ENCODE results near the gene ABCB8.
A peak's percentile ranks its signal among the peaks of the same experiment; 100 is the strongest.

The ABCB8 gene

DNA sequence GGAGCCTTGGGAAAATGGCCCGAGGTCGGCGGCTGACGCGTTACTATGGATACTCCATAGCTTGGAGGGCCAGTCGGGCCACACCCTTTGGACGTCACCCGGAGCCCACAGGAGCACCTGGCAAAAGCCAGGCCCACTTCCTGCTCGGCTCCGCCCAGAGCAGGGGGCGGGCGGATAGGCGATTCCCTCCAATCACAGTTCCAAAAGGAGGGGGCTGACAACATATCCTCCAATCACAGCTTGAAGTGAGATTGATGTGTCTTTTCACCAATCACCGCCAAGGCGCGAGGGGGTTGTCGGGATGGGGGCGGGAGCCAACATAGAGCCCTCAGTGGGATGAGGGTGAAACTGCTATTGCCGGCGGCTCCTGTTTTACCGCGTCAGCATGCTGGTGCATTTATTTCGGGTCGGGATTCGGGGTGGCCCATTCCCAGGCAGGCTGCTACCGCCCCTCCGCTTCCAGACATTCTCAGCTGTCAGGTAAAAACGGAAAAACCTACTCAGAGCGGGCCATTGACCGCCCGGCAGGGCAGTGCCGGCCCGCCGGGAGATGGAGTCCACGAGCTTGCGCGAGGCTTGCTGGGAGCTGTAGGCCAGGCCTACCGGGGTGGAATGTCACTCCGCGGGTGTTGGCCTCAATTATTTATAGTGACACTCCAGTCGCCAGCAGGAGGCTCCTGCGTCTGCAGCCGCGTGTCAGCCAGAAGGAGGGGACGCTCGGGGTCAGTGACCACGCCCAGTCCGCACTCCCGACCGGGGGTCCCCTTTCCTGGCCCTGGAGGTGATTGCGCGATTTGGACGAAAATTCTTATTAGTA lies at the start of gene ABCB8:
TSS of gene ABCB8 (plus strand) at position 320 of the 817 bp plus-strand sequence. CDS start at position 386, 66 bp downstream.
- H3K4me1 ChIP-seq (ENCODE audit: control insufficient read depth, insufficient read depth, low read length) = peaks cover 3% of the 10 kb centered on the region; the same call in 1 of the 2 replicates
- no CpG with 5 or more reads among the region's 53 CpGs for WGBS (ENCODE audit: insufficient coverage, insufficient read length)
- H3K27ac ChIP-seq (ENCODE audit: low read length) = no peak within 1 kb of the TSS
- no peaks in the 10 kb centered on the region for H3K36me3 ChIP-seq (ENCODE audit: control insufficient read depth, insufficient read depth, low read length)
- no peaks in the 10 kb centered on the region for H3K9me3 ChIP-seq (ENCODE audit: control insufficient read depth, insufficient read depth, low read length)
- H3K27me3 ChIP-seq (ENCODE audit: control insufficient read depth, insufficient read depth, low read length) = no peaks in the 10 kb centered on the region
- peak within 1 kb of the TSS; percentile 70; the same call in 1 of the 2 replicates for H3K4me3 ChIP-seq (ENCODE audit: low read length)
- DNase-seq (ENCODE audit: low read depth, low spot score) = peak; percentile 94

DNA sequence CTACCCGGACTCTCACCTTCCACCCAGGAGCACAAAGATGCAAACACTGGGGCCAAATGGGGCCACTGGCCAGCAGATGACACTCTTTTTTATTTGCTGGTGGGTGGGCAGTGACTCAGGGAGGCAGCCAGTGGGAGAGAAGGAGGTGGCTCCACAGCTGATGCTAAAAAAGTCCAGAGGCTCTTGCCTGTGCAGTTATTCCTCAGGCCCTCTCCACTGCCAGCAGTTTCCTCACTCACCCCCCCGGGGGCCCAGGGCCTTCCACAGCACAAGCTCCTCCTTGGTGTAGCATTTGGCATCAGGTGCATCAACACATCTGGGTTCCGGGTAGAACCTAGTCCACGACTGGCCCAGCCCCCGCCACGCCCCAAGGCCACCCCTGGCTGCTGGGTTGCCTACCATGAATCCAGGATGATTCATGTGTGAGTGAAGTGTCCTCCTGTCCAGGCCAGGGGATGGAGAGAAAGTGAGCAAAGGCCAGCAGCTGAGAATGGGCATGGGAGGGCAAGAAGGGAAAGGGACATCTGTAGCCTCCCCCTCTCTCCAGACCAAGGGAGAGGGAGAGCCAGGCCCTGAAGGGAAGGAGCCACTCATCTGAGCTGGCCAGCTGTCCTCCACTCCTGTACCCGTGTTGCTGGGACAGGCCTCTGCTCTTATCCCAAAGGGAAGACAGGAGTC lies 48.4 kb upstream of the ABCB8 start:
- no CpG with 5 or more reads among the region's 7 CpGs for WGBS (ENCODE audit: insufficient coverage, insufficient read length)
- peaks cover 15% of the 10 kb centered on the region for H3K4me1 ChIP-seq (ENCODE audit: control insufficient read depth, insufficient read depth, low read length)
- no peak overlapping the region for H3K27ac ChIP-seq (ENCODE audit: low read length)
- H3K36me3 ChIP-seq (ENCODE audit: control insufficient read depth, insufficient read depth, low read length) = no peaks in the 10 kb centered on the region
- H3K4me3 ChIP-seq (ENCODE audit: low read length) = no peak overlapping the region
- no peak for DNase-seq (ENCODE audit: low read depth, low spot score)
- no peaks in the 10 kb centered on the region for H3K9me3 ChIP-seq (ENCODE audit: control insufficient read depth, insufficient read depth, low read length)
- H3K27me3 ChIP-seq (ENCODE audit: control insufficient read depth, insufficient read depth, low read length) = peaks cover 4% of the 10 kb centered on the region

GRCh38 chr7:150980663-150981062 lies 47.6 kb upstream of the ABCB8 start:
- H3K36me3 ChIP-seq (ENCODE audit: control insufficient read depth, insufficient read depth, low read length) = no peaks in the 10 kb centered on the region
- H3K9me3 ChIP-seq (ENCODE audit: control insufficient read depth, insufficient read depth, low read length) = no peaks in the 10 kb centered on the region
- peaks cover 15% of the 10 kb centered on the region for H3K4me1 ChIP-seq (ENCODE audit: control insufficient read depth, insufficient read depth, low read length)
- H3K4me3 ChIP-seq (ENCODE audit: low read length) = no peak overlapping the region
- H3K27me3 ChIP-seq (ENCODE audit: control insufficient read depth, insufficient read depth, low read length) = peaks cover 4% of the 10 kb centered on the region
- DNase-seq (ENCODE audit: low read depth, low spot score) = no peak
- no peak overlapping the region for H3K27ac ChIP-seq (ENCODE audit: low read length)
- no CpG with 5 or more reads among the region's 2 CpGs for WGBS (ENCODE audit: insufficient coverage, insufficient read length)

DNA sequence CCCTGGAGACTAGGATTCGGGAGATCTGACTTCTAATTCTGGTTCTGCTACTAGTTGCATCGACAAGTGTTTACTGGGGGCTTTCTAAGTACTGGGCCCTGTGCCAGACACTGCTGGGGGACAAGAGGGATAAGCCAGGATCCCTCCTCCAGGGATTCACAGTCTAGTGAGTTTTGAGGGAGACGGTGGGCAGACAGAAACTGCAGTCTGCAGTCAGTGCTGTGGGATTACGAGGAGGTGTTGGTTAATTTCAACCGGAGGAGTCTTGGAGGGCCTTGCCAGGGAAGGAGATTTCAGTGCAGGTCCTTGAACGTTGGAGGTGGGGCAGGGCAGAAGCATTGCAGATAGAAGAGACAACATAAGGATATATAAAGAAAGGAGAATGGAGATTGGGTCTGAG lies 46.6 kb upstream of the ABCB8 start:
- no peak for DNase-seq (ENCODE audit: low read depth, low spot score)
- no CpG with 5 or more reads among the region's 6 CpGs for WGBS (ENCODE audit: insufficient coverage, insufficient read length)
- H3K27me3 ChIP-seq (ENCODE audit: control insufficient read depth, insufficient read depth, low read length) = peaks cover 4% of the 10 kb centered on the region

GRCh38 chr7:150982351-150982750 lies 45.9 kb upstream of the ABCB8 start:
- DNase-seq (ENCODE audit: low read depth, low spot score) = no peak
- H3K4me3 ChIP-seq (ENCODE audit: low read length) = no peak overlapping the region
- no peak overlapping the region for H3K27ac ChIP-seq (ENCODE audit: low read length)
- H3K9me3 ChIP-seq (ENCODE audit: control insufficient read depth, insufficient read depth, low read length) = no peaks in the 10 kb centered on the region
- peaks cover under 1% of the 10 kb centered on the region; the same call in 1 of the 2 replicates for H3K27me3 ChIP-seq (ENCODE audit: control insufficient read depth, insufficient read depth, low read length)
- WGBS (ENCODE audit: insufficient coverage, insufficient read length) = no CpG with 5 or more reads among the region's 3 CpGs
- no peaks in the 10 kb centered on the region for H3K36me3 ChIP-seq (ENCODE audit: control insufficient read depth, insufficient read depth, low read length)
- H3K4me1 ChIP-seq (ENCODE audit: control insufficient read depth, insufficient read depth, low read length) = peaks cover 11% of the 10 kb centered on the region

More for the DNA sequence above, 46.6 kb upstream of the ABCB8 start:
- Histone ChIP-seq H3K27ac (ENCODE audit: low read length) (no peak overlapping the region), H3K9me3 (ENCODE audit: control insufficient read depth, insufficient read depth, low read length) (no peaks in the 10 kb centered on the region), H3K4me3 (ENCODE audit: low read length) (no peak overlapping the region), H3K36me3 (ENCODE audit: control insufficient read depth, insufficient read depth, low read length) (no peaks in the 10 kb centered on the region), H3K4me1 (ENCODE audit: control insufficient read depth, insufficient read depth, low read length) (peaks cover 16% of the 10 kb centered on the region)

DNA sequence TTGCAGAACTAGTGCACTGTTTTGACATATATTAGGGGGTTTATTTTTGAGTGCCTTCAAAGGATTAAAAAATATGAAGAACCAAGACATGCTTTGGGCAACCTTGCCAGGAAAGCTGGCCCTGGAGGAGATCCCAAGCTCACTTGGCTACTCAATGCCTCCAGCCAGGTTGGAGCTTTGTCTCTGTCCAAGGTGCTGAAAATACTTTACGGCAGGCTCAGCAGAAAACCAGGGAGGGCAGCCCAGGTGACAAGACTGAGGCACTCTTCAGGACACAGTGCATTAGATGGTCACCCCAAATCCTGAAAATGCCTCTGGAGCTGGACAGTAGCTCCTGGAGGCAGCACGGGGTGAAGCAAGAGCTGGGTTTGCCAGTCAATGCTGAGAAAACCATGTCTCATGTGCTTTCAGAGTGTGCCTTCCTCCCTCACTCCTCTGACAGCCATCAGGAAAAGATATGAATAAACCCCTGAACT lies 44.3 kb upstream of the ABCB8 start:
- DNase-seq (ENCODE audit: low read depth, low spot score) = no peak
- Histone ChIP-seq H3K4me3 (ENCODE audit: low read length) (no peak overlapping the region), H3K9me3 (ENCODE audit: control insufficient read depth, insufficient read depth, low read length) (no peaks in the 10 kb centered on the region), H3K27me3 (ENCODE audit: control insufficient read depth, insufficient read depth, low read length) (no peaks in the 10 kb centered on the region), H3K27ac (ENCODE audit: low read length) (no peak overlapping the region), H3K36me3 (ENCODE audit: control insufficient read depth, insufficient read depth, low read length) (no peaks in the 10 kb centered on the region), H3K4me1 (ENCODE audit: control insufficient read depth, insufficient read depth, low read length) (peaks cover 10% of the 10 kb centered on the region)
- no CpG with 5 or more reads among the region's 2 CpGs for WGBS (ENCODE audit: insufficient coverage, insufficient read length)

DNA sequence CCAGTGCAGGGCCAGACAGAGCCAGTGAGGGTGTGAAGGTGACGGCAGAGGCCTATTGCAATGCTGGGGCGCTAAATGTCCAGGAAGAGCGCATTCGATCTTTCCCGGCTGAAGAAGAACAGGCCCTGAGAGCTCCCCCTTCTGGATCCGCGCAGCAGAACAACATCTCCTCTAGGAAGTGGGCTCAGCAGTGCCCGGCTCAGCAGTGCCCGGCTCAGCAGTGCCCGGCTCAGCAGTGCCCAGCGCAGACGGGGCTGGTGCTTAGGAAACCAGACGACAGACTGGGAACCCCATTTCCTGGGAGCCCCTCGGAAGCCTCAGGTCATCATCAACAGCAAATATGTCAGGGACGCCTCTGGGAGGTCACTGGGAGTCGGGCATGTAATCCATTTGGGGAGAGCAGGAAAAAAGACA lies 42.1 kb upstream of the ABCB8 start:
- no CpG with 5 or more reads among the region's 16 CpGs for WGBS (ENCODE audit: insufficient coverage, insufficient read length)
- H3K4me1 ChIP-seq (ENCODE audit: control insufficient read depth, insufficient read depth, low read length) = peaks cover 5% of the 10 kb centered on the region; the same call in 1 of the 2 replicates
- no peak overlapping the region for H3K27ac ChIP-seq (ENCODE audit: low read length)

GRCh38 chr7:150986556-150986955 lies 41.7 kb upstream of the ABCB8 start:
- no peak overlapping the region for H3K4me3 ChIP-seq (ENCODE audit: low read length)
- DNase-seq (ENCODE audit: low read depth, low spot score) = no peak
- H3K27me3 ChIP-seq (ENCODE audit: control insufficient read depth, insufficient read depth, low read length) = no peaks in the 10 kb centered on the region
- H3K9me3 ChIP-seq (ENCODE audit: control insufficient read depth, insufficient read depth, low read length) = no peaks in the 10 kb centered on the region
- H3K36me3 ChIP-seq (ENCODE audit: control insufficient read depth, insufficient read depth, low read length) = no peaks in the 10 kb centered on the region
- peaks cover 5% of the 10 kb centered on the region; the same call in 1 of the 2 replicates for H3K4me1 ChIP-seq (ENCODE audit: control insufficient read depth, insufficient read depth, low read length)
- no CpG with 5 or more reads among the region's 5 CpGs for WGBS (ENCODE audit: insufficient coverage, insufficient read length)
- no peak overlapping the region for H3K27ac ChIP-seq (ENCODE audit: low read length)

More for the DNA sequence above, 42.1 kb upstream of the ABCB8 start:
- Histone ChIP-seq H3K9me3 (ENCODE audit: control insufficient read depth, insufficient read depth, low read length) (no peaks in the 10 kb centered on the region), H3K4me3 (ENCODE audit: low read length) (no peak overlapping the region), H3K27me3 (ENCODE audit: control insufficient read depth, insufficient read depth, low read length) (no peaks in the 10 kb centered on the region), H3K36me3 (ENCODE audit: control insufficient read depth, insufficient read depth, low read length) (no peaks in the 10 kb centered on the region)
- no peak for DNase-seq (ENCODE audit: low read depth, low spot score)

GRCh38 chr7:150988230-150989226 lies 39.7 kb upstream of the ABCB8 start:
- H3K27me3 ChIP-seq (ENCODE audit: control insufficient read depth, insufficient read depth, low read length) = no peaks in the 10 kb centered on the region
- peaks cover 7% of the 10 kb centered on the region; the same call in 1 of the 2 replicates for H3K4me1 ChIP-seq (ENCODE audit: control insufficient read depth, insufficient read depth, low read length)
- H3K4me3 ChIP-seq (ENCODE audit: low read length) = peak overlapping the region; percentile 13; the same call in 1 of the 2 replicates
- H3K9me3 ChIP-seq (ENCODE audit: control insufficient read depth, insufficient read depth, low read length) = no peaks in the 10 kb centered on the region
- WGBS (ENCODE audit: insufficient coverage, insufficient read length) = no CpG with 5 or more reads among the region's 31 CpGs
- no peaks in the 10 kb centered on the region for H3K36me3 ChIP-seq (ENCODE audit: control insufficient read depth, insufficient read depth, low read length)
- no peak overlapping the region for H3K27ac ChIP-seq (ENCODE audit: low read length)
- no peak for DNase-seq (ENCODE audit: low read depth, low spot score)
